K562 (cell line): ENCODE data around the gene TTC19. TPM values are rescaled to one million over a fixed set of nuclear protein-coding genes. Genes with fewer than 3 reads are reported as not detected.

Experiments
- ATAC-seq: fragments of 200-7000 bp; cut with Tn5 transposase; 3 replicates; pipeline ENCODE4 v1.9.1; 2020; ENCODE audit warnings: moderate library complexity
- BruUV-seq: library from RNA; stranded (reverse); fragments of 400-500 nt; replicated peaks from 2 replicates; lab custom pipeline; 2021; lab: Mats Ljungman, UMichigan
- CTCF ChIA-PET: fragments of 300-600 bp; formaldehyde crosslinking; extraction: SDS; loops from one replicate; lab custom pipeline; 2021; ENCODE audit warnings: low intra/inter-chr PET ratio; lab: Yijun Ruan, JAX
- POLR2A ChIA-PET: fragments of 300-600, 350-650 bp; sonication (Branson Sonifier 250); formaldehyde crosslinking; extraction: SDS; loops from one replicate; lab custom pipeline; 2021; ENCODE audit warnings: antibody characterized with exemption, inconsistent platforms; lab: Yijun Ruan, JAX
- DNase-seq, 4 experiments: peaks; one replicate each; pipeline versions ENCODE4 v3.0.0 to v3.0.0-alpha.2; 2011 to 2018; ENCODE audit warnings: low spot score in 3 of 4, mixed read lengths in 3 of 4; ENCODE audit errors: extremely low read depth in 1 of 4
- FAIRE-seq: peaks from 2 replicates; lab custom pipeline; 2011; peaks lifted over from hg19 to GRCh38; lab: Jason Lieb, UNC
- H2AFZ ChIP-seq: 2 replicates; pipeline ENCODE4 v1.6.0; 2011; ENCODE audit warnings: low read depth, low read length, control low read depth, inconsistent platforms
- H3K27ac ChIP-seq: fragments of 200-600 bp; 3 replicates; pipeline ENCODE4 v1.8.0; 2011; ENCODE audit warnings: low read depth, mild to moderate bottlenecking, control low read depth, inconsistent platforms, low read length, moderate library complexity, mixed read lengths; ENCODE audit errors: extremely low read depth
- H3K27me3 ChIP-seq, 2 experiments: fragments of 300-600 bp in 1 of 2; 2 replicates in 1 of 2; 3 replicates in 1 of 2; pipeline versions ENCODE4 v1.6.0 to v1.8.0; 2011; ENCODE audit warnings: inconsistent platforms in 2 of 2, low read length in 2 of 2, mild to moderate bottlenecking in 1 of 2, mixed read lengths in 1 of 2, moderate library complexity in 1 of 2; ENCODE audit not compliant: control insufficient read depth in 2 of 2, insufficient read depth in 2 of 2
- H3K36me3 ChIP-seq: fragments of 300-600 bp; 3 replicates; pipeline ENCODE4 v1.8.0; 2011; ENCODE audit warnings: mild to moderate bottlenecking, low read length, inconsistent platforms; ENCODE audit not compliant: control insufficient read depth, insufficient read depth
- H3K4me1 ChIP-seq, 2 experiments: fragments of 200-600 bp in 1 of 2; replicated peaks in 1 of 2; 2 replicates in 1 of 2; 3 replicates in 1 of 2; pipeline versions ENCODE4 v1.5.1 to v1.8.0; 2011; ENCODE audit warnings: inconsistent platforms in 2 of 2, low read length in 2 of 2, mild to moderate bottlenecking in 1 of 2, mixed read lengths in 1 of 2, moderate library complexity in 1 of 2; ENCODE audit not compliant: control insufficient read depth in 2 of 2, insufficient read depth in 2 of 2
- H3K4me2 ChIP-seq: 2 replicates; pipeline ENCODE4 v1.6.1; 2011; ENCODE audit warnings: low read length, control low read depth, inconsistent platforms, mixed read lengths; ENCODE audit not compliant: insufficient read depth
- H3K4me3 ChIP-seq: fragments of 200-600 bp; sonication (generic), shearing (Covaris generic); 2 replicates; pipeline ENCODE4 v1.5.1; 2016; ENCODE audit warnings: control low read depth, inconsistent platforms
- H3K79me2 ChIP-seq: fragments of 200-600 bp; 3 replicates; pipeline ENCODE4 v1.8.0; 2011; ENCODE audit warnings: low read length, inconsistent platforms; ENCODE audit not compliant: control insufficient read depth, insufficient read depth
- H3K9ac ChIP-seq, 2 experiments: 2 replicates each; pipeline versions ENCODE4 v1.6.0 to v1.6.1; 2011; ENCODE audit warnings: low read depth in 2 of 2, low read length in 2 of 2, control low read depth in 1 of 2, inconsistent platforms in 1 of 2, mild to moderate bottlenecking in 1 of 2, mixed read lengths in 1 of 2; ENCODE audit not compliant: insufficient read depth in 1 of 2
- H3K9me1 ChIP-seq: one replicate; pipeline ENCODE4 v1.6.0; 2011; ENCODE audit warnings: inconsistent platforms, mild to moderate bottlenecking, low read length, moderate library complexity; ENCODE audit not compliant: control insufficient read depth, insufficient read depth
- H3K9me3 ChIP-seq: replicated peaks from 2 replicates; pipeline ENCODE4 v1.5.1; 2011; ENCODE audit warnings: low read depth, low read length, inconsistent platforms; ENCODE audit not compliant: control insufficient read depth, insufficient read depth
- H4K20me1 ChIP-seq: replicated peaks from 2 replicates; pipeline ENCODE4 v1.6.1; 2011; ENCODE audit warnings: low read length, inconsistent platforms, mixed read lengths; ENCODE audit not compliant: control insufficient read depth, insufficient read depth
- NCOR1 ChIP-seq: fragments of 450-650 bp; IDR thresholded peaks from 2 replicates; pipeline ENCODE4 v1.6.1; 2016; ENCODE audit warnings: mild to moderate bottlenecking, moderate library complexity
- RREB1 ChIP-seq: fragments of 250-450 bp; sonication (Bioruptor Pico); IDR thresholded peaks from 2 replicates; pipeline ENCODE4 v1.4.0; 2020
- ZNF121 ChIP-seq: sonication (generic); formaldehyde crosslinking; conservative IDR thresholded peaks from 2 replicates; pipeline ENCODE4 v1.8.0; 2022; ENCODE audit warnings: missing genetic modification reagents
- WGBS: fragments of 100-300 bp; shearing (Covaris generic); methylation state at CpG from one replicate; pipeline ENCODE4 v1.1.6; 2016; ENCODE audit warnings: low coverage, mixed read lengths; ENCODE audit not compliant: insufficient coverage; ENCODE audit errors: missing lambda C conversion rate; 5-methylcytosine and 5-hydroxymethylcytosine counted together
- in situ Hi-C: fragments of 300-500 bp; cut with MboI; formaldehyde crosslinking; loops from 4 replicates; pipeline ENCODE4 v1.15.0; 2018; ENCODE audit warnings: inconsistent platforms, mixed read lengths
- intact Hi-C: fragments of 100-400 bp; cut with micrococcal nuclease; formaldehyde crosslinking; loops from 2 replicates; pipeline ENCODE4 v1.14.2; 2022
- polyA plus RNA-seq, 8 experiments: library from polyadenylated mRNA; depleted of rRNA in 4 of 8; stranded (reverse) in 5 of 8; unstranded in 3 of 8; fragments of >200 nt; fragmentation: Nextera tagmentation in 2 of 8; fragmentation: Illumina TruSeq in 1 of 8; extraction: Ambion mirVana in 2 of 8; extraction: Trizol in 1 of 8; gene quantifications; 2 replicates each; pipeline versions ENCODE4 v1.2.1 to v1.2.3, GENCODE V29; 2011 to 2014; ENCODE audit warnings: inconsistent platforms in 1 of 8, missing spikeins in 1 of 8
- total RNA-seq, 7 experiments: library from RNA; depleted of rRNA in 6 of 7; stranded (reverse); fragments of >200 nt in 6 of 7; fragmentation: Illumina TruSeq in 2 of 7; extraction: Trizol in 2 of 7; gene quantifications; 2 replicates each; pipeline versions ENCODE4 v1.2.1 to v1.2.3, GENCODE V29; 2011 to 2021; ENCODE audit warnings: low replicate concordance in 1 of 7

Gene TTC19
- total and polyA plus RNA-seq, 9 of the 15 experiments (the other 6 are each of a cell fraction or from before 2014, with no cell fraction given), result 8.1 to 60.8 (median 25.3) TPM

- WGBS, result 93% methylated on average over 6 of the region's 6 CpGs
Measured at GRCh38 chr17:16050844-16051243, 51.2 kb downstream of the TTC19 start.

GRCh38 chr17:16052486-16052885 lies 52.9 kb downstream of the TTC19 start:
- POLR2A ChIA-PET, result no interaction called here
- H3K9ac ChIP-seq, result no peak overlapping the region
- DNase-seq, result no peak
- CTCF ChIA-PET, result no interaction called here
- intact Hi-C loops, result no loop called here
- no peak for TF ChIP-seq RREB1 (CRISPR knock-in tag)
- no TSS peak for BruUV-seq
- 86% methylated on average over 1 of the region's 1 CpG for WGBS
- no peak overlapping the region for H3K4me3 ChIP-seq
- no peak overlapping the region for H3K27ac ChIP-seq
- no peak overlapping the region for H2AFZ ChIP-seq
- no peaks in the 10 kb centered on the region for H3K4me1 ChIP-seq
- H3K27me3 ChIP-seq, result no peaks in the 10 kb centered on the region
- no peak for ATAC-seq
- H3K9me3 ChIP-seq, result no peaks in the 10 kb centered on the region
- H4K20me1 ChIP-seq, result no peaks in the 10 kb centered on the region
- H3K4me2 ChIP-seq, result no peak overlapping the region
- no peaks in the 10 kb centered on the region for H3K79me2 ChIP-seq
- H3K9me1 ChIP-seq, result no peaks in the 10 kb centered on the region
- peaks cover 26% of the 10 kb centered on the region; the same call in 2 of the 3 replicates for H3K36me3 ChIP-seq
- in situ Hi-C loops, result no loop called here
- no peak for FAIRE-seq

More at GRCh38 chr17:16050844-16051243, 51.2 kb downstream of the TTC19 start:
- TF ChIP-seq NCOR1, result no peak
- peak; percentile 54; the same call in 1 of the 2 replicates for TF ChIP-seq ZNF121
- no peak overlapping the region for H3K9ac ChIP-seq
- no peaks in the 10 kb centered on the region for H3K9me3 ChIP-seq
- FAIRE-seq (no peak), DNase-seq (no peak), ATAC-seq (no peak)
- in situ Hi-C loops, result no loop called here
- H3K4me1 ChIP-seq, result no peaks in the 10 kb centered on the region
- H3K27me3 ChIP-seq, result no peaks in the 10 kb centered on the region
- H3K4me3 ChIP-seq, result no peak overlapping the region
- no peak overlapping the region for H3K27ac ChIP-seq
- CTCF ChIA-PET, result no interaction called here
- H4K20me1 ChIP-seq, result no peaks in the 10 kb centered on the region
- no peak overlapping the region for H2AFZ ChIP-seq
- BruUV-seq, result no TSS peak
- H3K79me2 ChIP-seq, result no peaks in the 10 kb centered on the region
- no peaks in the 10 kb centered on the region for H3K9me1 ChIP-seq
- peaks cover 30% of the 10 kb centered on the region; the same call in 2 of the 3 replicates for H3K36me3 ChIP-seq
- no peak overlapping the region for H3K4me2 ChIP-seq
- intact Hi-C loops, result no loop called here
- POLR2A ChIA-PET, result interaction anchor here (1.2 kb wide), 1 partner anchor 9 kb away, joined by 3 read pairs; no protein-coding TSS in a partner anchor
